K562 (cell line): ENCODE measurements around the gene ZFYVE27. TPM values are rescaled to one million over a fixed set of nuclear protein-coding genes. Genes with fewer than 3 reads are reported as not detected.
A peak's percentile ranks its signal among the peaks of the same experiment; 100 is the strongest.

Source experiments
- ADNP ChIP-seq: fragments of 200-800 bp; sonication (Bioruptor generic); IDR thresholded peaks from 2 replicates; pipeline ENCODE4 v1.6.1; 2016; ENCODE audit warnings: missing genetic modification characterization, missing compliant biosample characterization
- C11orf30 ChIP-seq: fragments of 450-650 bp; IDR thresholded peaks from 2 replicates; pipeline ENCODE4 v1.6.1; 2016; ENCODE audit warnings: low read depth, mild to moderate bottlenecking
- CHD1 ChIP-seq: fragments of 200-600 bp; sonication (generic); IDR thresholded peaks from one replicate; pipeline ENCODE4 v1.6.1; 2012; ENCODE audit warnings: mild to moderate bottlenecking, moderate library complexity, low read length, inconsistent platforms
- CREM ChIP-seq: IDR thresholded peaks from 2 replicates; pipeline ENCODE4 v1.6.1; 2014; ENCODE audit warnings: antibody characterized with exemption, low read depth
- E2F1 ChIP-seq: sonication (generic); formaldehyde crosslinking; IDR thresholded peaks from 2 replicates; pipeline ENCODE4 v1.8.1; 2023; ENCODE audit warnings: mild to moderate bottlenecking, missing genetic modification reagents, moderate library complexity
- FOSL1 ChIP-seq: fragments of 200-800 bp; sonication (Bioruptor generic); conservative IDR thresholded peaks from 2 replicates; pipeline ENCODE4 v1.6.1; 2016; ENCODE audit warnings: missing genetic modification characterization, missing compliant biosample characterization
- FOXA3 ChIP-seq, 2 experiments: fragments of 450-650 bp in 1 of 2; sonication (generic) in 1 of 2; formaldehyde crosslinking; IDR thresholded peaks in 1 of 2; conservative IDR thresholded peaks in 1 of 2; 2 replicates each; pipeline versions ENCODE4 v1.4.0 to v1.8.0; 2020 to 2022; ENCODE audit warnings: mild to moderate bottlenecking in 2 of 2, missing genetic modification reagents in 1 of 2
- KLF16 ChIP-seq: IDR thresholded peaks from 2 replicates; pipeline ENCODE4 v1.6.1; 2016; ENCODE audit warnings: antibody characterized with exemption
- MCM5 ChIP-seq: fragments of 450-650 bp; IDR thresholded peaks from 2 replicates; pipeline ENCODE4 v1.6.1; 2016; ENCODE audit warnings: low read depth
- MYNN ChIP-seq, 2 experiments: sonication (generic); formaldehyde crosslinking in 1 of 2; IDR thresholded peaks; 2 replicates each; pipeline versions ENCODE4 v1.5.0 to v1.6.1; 2016 to 2020; ENCODE audit warnings: antibody characterized with exemption in 1 of 2, missing genetic modification reagents in 1 of 2
- PRDM10 ChIP-seq: fragments of 450-650 bp; IDR thresholded peaks from 2 replicates; pipeline ENCODE4 v1.6.1; 2018; ENCODE audit not compliant: partially characterized antibody
- PTRF ChIP-seq: fragments of 450-650 bp; IDR thresholded peaks from 2 replicates; pipeline ENCODE4 v1.6.1; 2016; ENCODE audit warnings: mild to moderate bottlenecking, missing genetic modification characterization, missing compliant biosample characterization
- SIX5 ChIP-seq, 2 experiments: IDR thresholded peaks; 2 replicates each; pipeline ENCODE4 v1.6.1; 2011; ENCODE audit warnings: low read length in 2 of 2, borderline replicate concordance in 1 of 2, low read depth in 1 of 2, mild to moderate bottlenecking in 1 of 2, moderate library complexity in 1 of 2; ENCODE audit not compliant: insufficient read depth in 1 of 2
- SRSF3 ChIP-seq: fragments of 200-400 bp; formaldehyde crosslinking; IDR thresholded peaks from 2 replicates; pipeline ENCODE4 v1.6.1; 2016; ENCODE audit warnings: mild to moderate bottlenecking, low read length, moderate library complexity; ENCODE audit not compliant: insufficient read depth
- TAF9B ChIP-seq: fragments of 450-650 bp; IDR thresholded peaks from 2 replicates; pipeline ENCODE4 v1.6.1; 2018; ENCODE audit warnings: mild to moderate bottlenecking; ENCODE audit not compliant: partially characterized antibody
- THAP7 ChIP-seq: fragments of 250-450 bp; sonication (Bioruptor Pico); IDR thresholded peaks from 2 replicates; pipeline ENCODE4 v1.5.0; 2021
- YBX1 ChIP-seq: fragments of 450-650 bp; IDR thresholded peaks from 2 replicates; pipeline ENCODE4 v1.7.1; 2016; ENCODE audit warnings: mild to moderate bottlenecking
- ZBTB26 ChIP-seq: fragments of 450-650 bp; formaldehyde crosslinking; IDR thresholded peaks from 2 replicates; pipeline ENCODE4 v1.4.0; 2022; ENCODE audit warnings: missing genetic modification characterization
- ZNF121 ChIP-seq: sonication (generic); formaldehyde crosslinking; conservative IDR thresholded peaks from 2 replicates; pipeline ENCODE4 v1.8.0; 2022; ENCODE audit warnings: missing genetic modification reagents
- ZNF395 ChIP-seq: fragments of 200-800 bp; sonication (Bioruptor generic); IDR thresholded peaks from 2 replicates; pipeline ENCODE4 v1.6.1; 2017; ENCODE audit warnings: missing genetic modification characterization, missing compliant biosample characterization
- ZNF583 ChIP-seq: fragments of 250-450 bp; sonication (Bioruptor Pico); IDR thresholded peaks from 2 replicates; pipeline ENCODE4 v1.4.0; 2020
- polyA plus RNA-seq, 8 experiments: library from polyadenylated mRNA; depleted of rRNA in 4 of 8; stranded (reverse) in 5 of 8; unstranded in 3 of 8; fragments of >200 nt; fragmentation: Nextera tagmentation in 2 of 8; fragmentation: Illumina TruSeq in 1 of 8; extraction: Ambion mirVana in 2 of 8; extraction: Trizol in 1 of 8; gene quantifications; 2 replicates each; pipeline versions ENCODE4 v1.2.1 to v1.2.3, GENCODE V29; 2011 to 2014; ENCODE audit warnings: inconsistent platforms in 1 of 8, missing spikeins in 1 of 8
- total RNA-seq, 7 experiments: library from RNA; depleted of rRNA in 6 of 7; stranded (reverse); fragments of >200 nt in 6 of 7; fragmentation: Illumina TruSeq in 2 of 7; extraction: Trizol in 2 of 7; gene quantifications; 2 replicates each; pipeline versions ENCODE4 v1.2.1 to v1.2.3, GENCODE V29; 2011 to 2021; ENCODE audit warnings: low replicate concordance in 1 of 7

ZFYVE27 gene
- total and polyA plus RNA-seq, 9 of the 15 experiments (the other 6 are each of a cell fraction or from before 2014, with no cell fraction given): 0.81 to 21.9 (median 15.3) TPM

- TF ChIP-seq PRDM10 (no peak), ADNP (tag) (no peak), KLF16 (no peak), SRSF3 (no peak), E2F1 (CRISPR knock-in tag) (no peak), TAF9B (no peak), C11orf30 (no peak), YBX1 (no peak), PTRF (tag) (0 out of 2 replicates have a peak, but pooled peaks have one; percentile 15), MCM5 (no peak), ZNF121 (CRISPR knock-in tag) (no peak), ZNF583 (CRISPR knock-in tag) (peak; percentile 89), THAP7 (CRISPR knock-in tag) (no peak), ZNF395 (peak; percentile 67; the same call in 1 of the 2 replicates), FOXA3 (CRISPR knock-in tag; conservative IDR thresholded peaks at IDR 0.05 in 1 of 2, IDR thresholded peaks at IDR 0.05 in 1 of 2) (no peak; a peak in 1 of 4 replicates), SIX5 (IDR thresholded peaks at IDR 0.05; ENCODE audit: borderline replicate concordance in 1 of 2, insufficient read depth in 1 of 2, low read depth in 1 of 2, low read length in 2 of 2) (no peak), CHD1 (no peak), FOSL1 (peak; percentile 82), CREM (no peak), ZBTB26 (no peak), MYNN (IDR thresholded peaks at IDR 0.05) (no peak), MYNN (CRISPR knock-in tag; IDR thresholded peaks at IDR 0.05) (no peak)
These were observed 47.3 kb upstream of the ZFYVE27 start (continued) for GRCh38 chr10:97689559-97690020.
